SU-DHL-6 (cell line): ENCODE measurements around the gene CAMK4.

ENCODE experiments used
- EZH2phosphoT487 ChIP-seq: fragments of 200-600 bp; sonication (generic), shearing (Covaris generic); conservative IDR thresholded peaks from 2 replicates; pipeline ENCODE4 v1.6.1; 2018; ENCODE audit warnings: mild to moderate bottlenecking, antibody characterized with exemption, low read length, moderate library complexity, mixed read lengths
- TF ChIP-seq, protein P1 (sequence below): fragments of 200-600 bp; sonication (generic); IDR thresholded peaks from one replicate; pipeline ENCODE4 v1.5.1; 2017; ENCODE audit warnings: antibody characterized with exemption, mild to moderate bottlenecking, low read length, moderate library complexity; ENCODE audit not compliant: insufficient read depth, poor library complexity, severe bottlenecking

DNA sequence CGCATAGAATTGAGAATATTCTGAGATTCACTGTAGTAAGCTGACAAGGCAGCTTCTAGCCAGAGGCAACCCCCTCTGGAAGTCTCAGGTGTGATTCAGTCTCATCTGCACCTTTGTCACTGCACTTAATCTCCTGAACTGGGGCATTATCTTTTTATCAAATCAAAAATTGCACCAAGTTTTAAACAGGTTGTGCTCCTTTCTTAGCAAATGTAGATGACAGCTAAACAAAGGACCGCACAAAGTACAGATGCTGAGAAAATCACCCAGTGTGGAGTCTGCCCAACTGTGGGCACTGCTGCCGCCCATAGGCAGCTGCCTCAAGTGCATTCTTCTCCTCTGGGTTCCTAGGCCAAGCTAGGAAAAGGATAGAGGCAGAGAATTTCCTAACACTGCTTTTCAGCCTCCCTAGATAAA is 237.1 kb downstream of the CAMK4 start:
- TF ChIP-seq, protein P1, sequence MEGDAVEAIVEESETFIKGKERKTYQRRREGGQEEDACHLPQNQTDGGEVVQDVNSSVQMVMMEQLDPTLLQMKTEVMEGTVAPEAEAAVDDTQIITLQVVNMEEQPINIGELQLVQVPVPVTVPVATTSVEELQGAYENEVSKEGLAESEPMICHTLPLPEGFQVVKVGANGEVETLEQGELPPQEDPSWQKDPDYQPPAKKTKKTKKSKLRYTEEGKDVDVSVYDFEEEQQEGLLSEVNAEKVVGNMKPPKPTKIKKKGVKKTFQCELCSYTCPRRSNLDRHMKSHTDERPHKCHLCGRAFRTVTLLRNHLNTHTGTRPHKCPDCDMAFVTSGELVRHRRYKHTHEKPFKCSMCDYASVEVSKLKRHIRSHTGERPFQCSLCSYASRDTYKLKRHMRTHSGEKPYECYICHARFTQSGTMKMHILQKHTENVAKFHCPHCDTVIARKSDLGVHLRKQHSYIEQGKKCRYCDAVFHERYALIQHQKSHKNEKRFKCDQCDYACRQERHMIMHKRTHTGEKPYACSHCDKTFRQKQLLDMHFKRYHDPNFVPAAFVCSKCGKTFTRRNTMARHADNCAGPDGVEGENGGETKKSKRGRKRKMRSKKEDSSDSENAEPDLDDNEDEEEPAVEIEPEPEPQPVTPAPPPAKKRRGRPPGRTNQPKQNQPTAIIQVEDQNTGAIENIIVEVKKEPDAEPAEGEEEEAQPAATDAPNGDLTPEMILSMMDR = no peak
- TF ChIP-seq EZH2phosphoT487 = no peak
